ENCODE results near the gene KLK4.

DNA sequence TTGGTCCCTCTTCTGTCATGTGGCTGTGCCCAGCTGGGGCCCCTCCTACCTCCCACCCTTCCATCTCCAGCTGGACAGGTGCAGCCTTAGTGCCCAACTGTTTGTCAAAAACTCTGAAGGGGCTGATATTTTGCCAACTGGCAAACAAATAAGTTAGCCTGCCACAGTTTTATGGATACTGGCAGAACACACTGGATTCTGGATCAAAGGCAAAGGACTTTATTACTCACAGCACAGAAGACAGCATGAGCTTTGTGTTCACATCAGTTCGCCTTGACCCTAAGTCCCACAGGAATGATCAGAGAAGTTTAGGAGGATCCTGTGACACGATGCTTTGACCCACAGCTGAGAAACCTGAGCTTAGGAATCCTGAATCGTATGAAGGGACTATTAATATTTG lies 21.6 kb downstream of the KLK4 start:
- TF ChIP-seq, protein P1, sequence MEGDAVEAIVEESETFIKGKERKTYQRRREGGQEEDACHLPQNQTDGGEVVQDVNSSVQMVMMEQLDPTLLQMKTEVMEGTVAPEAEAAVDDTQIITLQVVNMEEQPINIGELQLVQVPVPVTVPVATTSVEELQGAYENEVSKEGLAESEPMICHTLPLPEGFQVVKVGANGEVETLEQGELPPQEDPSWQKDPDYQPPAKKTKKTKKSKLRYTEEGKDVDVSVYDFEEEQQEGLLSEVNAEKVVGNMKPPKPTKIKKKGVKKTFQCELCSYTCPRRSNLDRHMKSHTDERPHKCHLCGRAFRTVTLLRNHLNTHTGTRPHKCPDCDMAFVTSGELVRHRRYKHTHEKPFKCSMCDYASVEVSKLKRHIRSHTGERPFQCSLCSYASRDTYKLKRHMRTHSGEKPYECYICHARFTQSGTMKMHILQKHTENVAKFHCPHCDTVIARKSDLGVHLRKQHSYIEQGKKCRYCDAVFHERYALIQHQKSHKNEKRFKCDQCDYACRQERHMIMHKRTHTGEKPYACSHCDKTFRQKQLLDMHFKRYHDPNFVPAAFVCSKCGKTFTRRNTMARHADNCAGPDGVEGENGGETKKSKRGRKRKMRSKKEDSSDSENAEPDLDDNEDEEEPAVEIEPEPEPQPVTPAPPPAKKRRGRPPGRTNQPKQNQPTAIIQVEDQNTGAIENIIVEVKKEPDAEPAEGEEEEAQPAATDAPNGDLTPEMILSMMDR (IDR thresholded peaks at IDR 0.05), result no peak
- no peak for TF ChIP-seq POLR2A (IDR thresholded peaks at IDR 0.05)
